T47D (cell line): ENCODE data around the gene EED.
A peak's percentile ranks its signal among the peaks of the same experiment; 100 is the strongest.
"Not testable (repeated sequence)": the region's sequence is repeated elsewhere in the genome, so short reads cannot be mapped to it uniquely, and the experiment has no call there.

Experiments used
- DNase-seq, 2 experiments: peaks; one replicate each; pipeline versions ENCODE4 v3.0.0 to v3.0.0-alpha.2; 2011 to 2012; ENCODE audit warnings: low read depth in 1 of 2, low spot score in 1 of 2
- JUND ChIP-seq: IDR thresholded peaks from 2 replicates; pipeline ENCODE4 v1.6.1; 2012; ENCODE audit warnings: low read depth
- in situ Hi-C: cut with HindIII; loops from 2 replicates; pipeline ENCODE4 v1.10.0; 2016; ENCODE audit warnings: low sequenced_read_pairs, low pct_unique_long_range_greater_than_20kb

The EED gene

GRCh38 chr11:86274999-86275398 is 30.4 kb downstream of the EED start:
- no peak for TF ChIP-seq JUND
- in situ Hi-C loops, result no loop called here
- DNase-seq, result no peak

DNA sequence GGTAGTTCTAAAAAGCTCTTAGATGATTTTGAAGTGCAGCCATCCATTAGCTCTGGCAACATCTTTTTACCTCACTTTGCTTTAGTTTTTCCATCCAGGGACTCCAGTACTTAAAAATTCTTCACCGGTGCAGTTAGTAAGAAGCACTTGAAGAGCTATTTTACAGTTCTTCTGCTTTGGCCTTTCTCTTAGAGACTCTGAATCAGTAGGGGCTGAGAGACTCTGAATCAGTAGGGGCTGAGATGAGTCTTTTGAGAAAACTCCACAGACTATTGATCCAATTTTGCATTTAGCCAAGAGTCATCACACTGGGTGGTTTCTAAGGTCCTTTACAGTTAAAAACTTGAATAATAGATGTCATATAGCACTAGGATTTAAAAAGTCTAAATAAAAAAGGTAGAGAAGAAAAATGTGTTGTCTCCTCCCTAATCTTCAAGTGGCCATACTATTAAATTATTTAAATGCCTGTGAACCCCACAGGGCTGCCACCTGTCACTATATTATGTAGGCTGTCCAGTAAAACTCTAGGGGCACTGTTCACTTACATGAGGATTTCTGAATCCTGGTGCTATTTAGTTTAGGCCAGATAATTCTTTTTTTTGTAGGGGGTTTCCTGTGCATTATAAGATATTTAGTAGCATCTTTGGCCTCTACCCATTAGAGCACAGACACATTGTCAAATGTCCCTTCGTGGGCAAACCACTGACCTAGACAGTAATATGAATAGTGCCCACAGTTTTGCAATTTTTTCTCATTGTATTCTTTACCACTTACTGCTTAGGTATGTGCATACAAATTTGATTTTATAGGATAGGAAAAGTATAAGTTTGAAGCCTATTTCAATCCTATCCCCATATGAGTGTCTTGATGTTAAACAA is 31.2 kb downstream of the EED start:
- in situ Hi-C loops, result no loop called here
- no peak for DNase-seq
- no peak for TF ChIP-seq JUND

DNA sequence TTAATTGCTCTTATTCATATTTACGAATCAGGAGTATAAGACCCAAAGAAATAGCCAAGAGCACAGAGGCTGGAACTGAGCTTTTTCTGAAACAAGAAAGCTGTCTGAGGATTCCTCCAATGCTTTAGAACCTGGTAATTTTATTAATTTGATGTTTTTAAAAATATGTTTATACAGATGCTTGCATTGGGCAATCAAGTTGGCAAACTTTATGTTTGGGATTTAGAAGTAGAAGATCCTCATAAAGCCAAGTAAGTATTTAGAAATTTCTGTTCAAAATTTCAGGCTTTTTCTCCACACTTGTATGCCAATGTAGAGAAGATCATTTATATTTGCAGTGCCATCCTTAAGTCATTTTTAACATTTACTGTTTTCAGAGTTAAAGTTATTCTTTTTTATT is 33.2 kb downstream of the EED start:
- in situ Hi-C loops, result no loop called here
- no peak for TF ChIP-seq JUND
- no peak for DNase-seq

- DNase-seq, result peak in 1 of 2 experiments; percentile 36
- in situ Hi-C loops, result no loop called here
- no peak for TF ChIP-seq JUND
Observed at GRCh38 chr11:86278226-86278625, 33.7 kb downstream of the EED start.

DNA sequence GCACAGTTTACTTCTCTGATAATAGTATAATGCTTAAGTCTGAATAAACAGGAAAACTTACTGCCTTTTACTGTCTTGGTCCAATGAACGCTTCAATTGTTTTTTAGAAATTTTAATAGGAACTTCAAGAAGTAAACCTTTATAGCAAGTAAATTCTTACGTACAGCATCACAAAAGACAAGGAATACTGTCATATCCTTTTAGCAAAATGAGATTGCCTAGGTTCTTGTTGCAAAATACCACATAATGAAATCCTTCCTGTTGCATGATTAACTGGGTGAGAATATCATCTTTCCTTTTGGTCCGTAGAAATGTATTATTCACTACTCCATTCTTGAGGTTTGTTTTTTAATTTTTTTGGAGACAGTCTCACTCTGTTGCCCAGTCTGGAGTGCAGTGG is 35.2 kb downstream of the EED start:
- in situ Hi-C loops, result no loop called here
- TF ChIP-seq JUND, result no peak

GRCh38 chr11:86287468-86287796 is 42.9 kb downstream of the EED start:
- TF ChIP-seq JUND, result no peak
- in situ Hi-C loops, result no loop called here
- DNase-seq, result no peak

More for the DNA sequence above, 35.2 kb downstream of the EED start:
- no peak for DNase-seq

GRCh38 chr11:86288776-86289507 is 44.4 kb downstream of the EED start:
- no peak for DNase-seq
- in situ Hi-C loops, result no loop called here
- TF ChIP-seq JUND, result no peak

GRCh38 chr11:86289508-86290280 is 45.1 kb downstream of the EED start:
- DNase-seq, in situ Hi-C loops: not testable (repeated sequence)

GRCh38 chr11:86291466-86292262 is 47.1 kb downstream of the EED start:
- TF ChIP-seq JUND, result no peak
- DNase-seq, result peak; percentile 21 to 65
- in situ Hi-C loops, result no loop called here

DNA sequence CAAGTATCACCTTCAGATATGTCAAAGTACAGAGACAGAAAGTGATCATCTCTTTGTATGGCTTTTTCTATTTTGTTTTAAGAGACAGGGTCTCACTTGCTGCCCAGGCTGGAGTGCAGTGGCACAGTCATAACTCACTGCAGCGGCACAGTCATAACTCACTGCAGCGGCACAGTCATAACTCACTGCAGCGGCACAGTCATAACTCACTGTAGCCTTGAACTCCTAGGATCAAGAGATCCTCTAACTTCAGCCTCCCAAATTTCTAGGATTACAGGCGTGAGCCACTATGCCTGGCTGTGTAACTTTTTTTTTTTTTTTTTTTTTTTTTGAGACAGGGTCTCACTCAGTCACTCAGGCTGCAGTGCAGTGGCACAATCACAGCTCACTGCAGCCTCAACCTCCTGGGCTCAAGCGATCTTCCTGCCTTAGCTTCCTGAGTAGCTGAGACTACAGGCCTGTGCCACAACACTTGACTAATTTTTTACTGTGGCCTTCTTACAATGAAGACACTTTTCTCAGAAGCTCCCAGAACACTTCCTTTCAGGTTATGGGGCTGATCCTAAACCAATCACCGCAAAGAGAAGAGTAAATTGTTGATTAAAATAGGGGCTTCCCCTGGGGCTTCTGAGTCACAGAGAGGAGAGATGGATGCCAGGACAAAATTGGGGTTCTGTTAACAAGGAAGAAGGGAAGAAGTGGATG is 48.5 kb downstream of the EED start:
- DNase-seq, result no peak
- in situ Hi-C loops, result no loop called here
- TF ChIP-seq JUND, result no peak

GRCh38 chr11:86294026-86294425 is 49.5 kb downstream of the EED start:
- TF ChIP-seq JUND, result no peak
- no peak for DNase-seq
- in situ Hi-C loops, result no loop called here

GRCh38 chr11:86301742-86302091 is 57.2 kb downstream of the EED start:
- in situ Hi-C loops, result no loop called here
- no peak for TF ChIP-seq JUND
- no peak for DNase-seq
